PFSK-1 (cell line): Measurements from ENCODE around the gene DDX24.

Experiments
- FOXP2 ChIP-seq: optimal IDR thresholded peaks from 2 replicates; pipeline ENCODE3; 2011; ENCODE audit warnings: borderline replicate concordance, control low read depth, inconsistent platforms; ENCODE audit not compliant: insufficient read depth; ENCODE audit errors: extremely low read length, extremely low read depth
- POLR2AphosphoS5 ChIP-seq: IDR thresholded peaks from 2 replicates; pipeline ENCODE4 v1.6.1; 2012; ENCODE audit warnings: low read depth, mild to moderate bottlenecking, control low read depth, low read length, moderate library complexity
- REST ChIP-seq, 2 experiments: IDR thresholded peaks; 2 replicates each; pipeline versions ENCODE4 v1.6.1 to v1.8.0; 2011 to 2012; ENCODE audit warnings: low read depth in 2 of 2, low read length in 2 of 2, control low read depth in 1 of 2, inconsistent platforms in 1 of 2, mild to moderate bottlenecking in 1 of 2, moderate library complexity in 1 of 2; ENCODE audit not compliant: insufficient read depth in 1 of 2
- SIN3A ChIP-seq: IDR thresholded peaks from 2 replicates; pipeline ENCODE4 v1.6.1; 2012; ENCODE audit warnings: mild to moderate bottlenecking, low read length, moderate library complexity, borderline replicate concordance; ENCODE audit not compliant: insufficient read depth
- TAF1 ChIP-seq: IDR thresholded peaks from 2 replicates; pipeline ENCODE4 v1.6.1; 2012; ENCODE audit warnings: low read length, control low read depth, borderline replicate concordance; ENCODE audit not compliant: insufficient read depth

DDX24 gene

GRCh38 chr14:94054936-94055335 is 26.1 kb downstream of the DDX24 start:
- TF ChIP-seq REST (IDR thresholded peaks at IDR 0.05; ENCODE audit: insufficient read depth in 1 of 2, low read depth in 2 of 2, low read length in 2 of 2) (no peak), TAF1 (no peak), POLR2AphosphoS5 (no peak), FOXP2 (no peak), SIN3A (no peak)

- TF ChIP-seq FOXP2 (no peak), REST (IDR thresholded peaks at IDR 0.05; ENCODE audit: insufficient read depth in 1 of 2, low read depth in 2 of 2, low read length in 2 of 2) (no peak), TAF1 (no peak), SIN3A (no peak), POLR2AphosphoS5 (no peak)
Measured at GRCh38 chr14:94054401-94054800, 26.6 kb downstream of the DDX24 start.

DNA sequence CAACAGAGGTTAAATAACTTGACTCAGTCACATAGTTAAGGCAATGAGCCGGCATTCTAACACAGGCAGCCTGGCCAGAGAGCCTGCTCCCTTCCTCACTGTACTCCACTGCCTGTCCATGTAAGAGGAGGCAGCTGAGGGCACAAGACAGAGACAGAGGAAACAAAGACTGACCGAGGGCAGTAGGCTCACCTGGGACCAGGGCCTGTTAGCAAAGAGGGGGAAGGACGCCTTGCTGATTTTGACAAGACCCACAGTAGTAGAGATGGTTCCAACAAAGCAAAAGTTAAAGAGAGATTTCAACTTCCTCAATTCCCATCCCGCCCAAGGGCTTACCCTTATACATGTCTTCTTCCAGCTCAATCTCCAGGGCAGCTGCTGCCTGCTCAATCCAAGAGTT is 28.3 kb downstream of the DDX24 start:
- TF ChIP-seq TAF1 (no peak), POLR2AphosphoS5 (no peak), SIN3A (no peak), REST (IDR thresholded peaks at IDR 0.05; ENCODE audit: insufficient read depth in 1 of 2, low read depth in 2 of 2, low read length in 2 of 2) (no peak), FOXP2 (no peak)

DNA sequence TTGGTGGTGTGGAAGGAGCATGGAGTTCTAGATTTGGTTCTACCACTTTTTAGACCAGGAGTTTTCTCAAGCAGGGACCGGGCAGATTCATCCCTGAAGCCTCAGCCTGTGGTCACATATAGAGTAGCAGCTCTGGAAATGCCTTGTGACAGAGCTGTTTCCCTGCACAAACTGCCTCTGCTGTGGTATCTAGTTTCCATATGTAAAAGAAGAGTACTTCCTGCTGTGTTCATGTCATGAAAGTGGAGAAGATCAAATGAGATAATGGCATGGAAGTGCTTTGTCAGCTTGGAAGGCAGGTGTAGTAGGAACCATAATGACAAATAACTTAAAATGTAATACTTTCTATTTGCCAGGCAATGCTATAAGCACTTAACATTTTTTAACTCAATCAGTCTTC is 28.8 kb downstream of the DDX24 start:
- no peak for TF ChIP-seq TAF1
- no peak for TF ChIP-seq FOXP2
- TF ChIP-seq POLR2AphosphoS5: no peak
- TF ChIP-seq SIN3A: no peak
- no peak for TF ChIP-seq REST (IDR thresholded peaks at IDR 0.05; ENCODE audit: insufficient read depth in 1 of 2, low read depth in 2 of 2, low read length in 2 of 2)

- TF ChIP-seq SIN3A (no peak), TAF1 (no peak), POLR2AphosphoS5 (no peak), REST (IDR thresholded peaks at IDR 0.05; ENCODE audit: insufficient read depth in 1 of 2, low read depth in 2 of 2, low read length in 2 of 2) (no peak), FOXP2 (no peak)
Measured at GRCh38 chr14:94051779-94052178, 29.2 kb downstream of the DDX24 start.
